ENCODE data around the gene RUNX1.

The RUNX1 gene

GRCh38 chr21:35048706-35049617, at the start of gene RUNX1:
TSS of gene RUNX1 (minus strand) at chr21:35049302.
- peak; percentile 50 for DNase-seq (ENCODE audit: low read depth)

DNA sequence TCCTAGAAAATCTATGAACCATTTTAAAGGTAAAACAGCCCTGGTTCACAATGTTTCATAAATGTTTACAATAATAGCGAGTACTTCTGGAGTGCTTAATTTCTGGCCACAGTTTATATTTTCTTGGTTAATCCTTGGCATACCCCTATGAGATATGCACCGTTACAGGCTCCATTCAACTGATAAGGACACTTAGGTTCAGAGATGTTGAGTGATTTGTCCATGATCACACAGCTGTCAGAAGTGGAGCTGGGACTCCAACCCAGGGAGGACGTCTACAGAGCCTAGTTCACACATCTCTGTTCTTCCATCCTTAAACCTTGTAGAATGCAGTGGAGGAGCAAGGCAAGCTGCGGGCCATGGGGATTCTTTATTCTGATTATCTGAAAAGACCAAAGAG, 48.4 kb upstream of the RUNX1 start:
- DNase-seq (ENCODE audit: low read depth) = no peak

DNA sequence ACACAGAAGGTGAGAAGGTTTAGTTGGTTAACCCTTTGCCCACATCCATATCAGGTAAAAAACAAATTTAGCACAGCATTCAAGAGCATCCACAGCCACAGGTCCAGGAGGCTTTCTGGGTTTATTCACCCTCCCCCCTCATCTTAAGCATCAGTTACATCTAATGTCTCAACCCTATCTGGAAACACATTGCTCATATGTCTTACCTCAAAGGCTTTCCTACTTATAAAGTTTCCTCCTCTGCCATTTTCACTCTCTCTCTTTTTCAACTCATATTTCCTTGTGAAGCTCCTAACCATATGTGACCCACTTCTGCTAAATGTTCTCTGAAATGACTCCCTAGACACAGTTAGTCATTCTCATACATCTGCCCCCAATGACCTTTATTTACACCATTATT, 47.9 kb upstream of the RUNX1 start:
- DNase-seq (ENCODE audit: low read depth) = no peak

DNA sequence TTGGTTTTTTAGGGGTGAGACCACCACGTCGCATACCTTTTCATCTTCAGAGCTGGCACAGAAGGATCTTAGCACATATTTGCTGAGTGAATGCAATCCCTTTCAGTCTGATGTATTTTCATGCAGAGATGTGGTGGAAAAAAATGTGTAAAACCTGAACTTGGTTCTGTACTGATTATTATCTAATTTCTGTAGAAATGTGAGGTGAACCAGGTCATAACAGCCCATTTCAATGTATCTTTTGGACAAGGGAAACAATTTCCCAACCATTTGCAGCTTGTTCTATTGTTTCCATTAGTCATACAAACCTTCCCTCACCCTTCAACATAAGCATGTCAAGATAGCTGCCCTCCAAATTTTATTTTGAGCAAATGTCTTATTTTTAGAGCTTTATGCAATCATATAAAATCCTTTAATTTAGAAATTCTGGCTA, 46.8 kb upstream of the RUNX1 start:
- DNase-seq (ENCODE audit: low read depth) = no peak

DNA sequence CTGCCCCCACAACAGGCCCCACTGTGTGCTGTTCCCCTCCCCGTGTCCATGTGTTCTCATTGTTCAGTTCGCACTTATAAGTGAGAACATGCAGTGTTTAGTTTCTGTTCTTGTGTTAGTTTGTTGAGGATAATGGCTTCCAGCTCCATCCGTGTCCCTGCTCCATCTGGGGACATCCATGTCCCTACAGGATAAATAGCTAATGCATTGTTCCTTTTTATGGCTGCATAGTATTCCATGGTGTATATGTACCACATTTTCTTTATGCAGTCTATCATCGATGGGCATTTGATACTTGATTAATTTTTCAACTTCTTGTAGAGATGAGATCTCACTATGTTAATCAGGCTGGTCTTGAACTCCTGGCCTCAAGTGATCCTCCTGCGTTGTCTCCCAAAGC, 44.4 kb upstream of the RUNX1 start:
- DNase-seq (ENCODE audit: low read depth) = no peak

DNA sequence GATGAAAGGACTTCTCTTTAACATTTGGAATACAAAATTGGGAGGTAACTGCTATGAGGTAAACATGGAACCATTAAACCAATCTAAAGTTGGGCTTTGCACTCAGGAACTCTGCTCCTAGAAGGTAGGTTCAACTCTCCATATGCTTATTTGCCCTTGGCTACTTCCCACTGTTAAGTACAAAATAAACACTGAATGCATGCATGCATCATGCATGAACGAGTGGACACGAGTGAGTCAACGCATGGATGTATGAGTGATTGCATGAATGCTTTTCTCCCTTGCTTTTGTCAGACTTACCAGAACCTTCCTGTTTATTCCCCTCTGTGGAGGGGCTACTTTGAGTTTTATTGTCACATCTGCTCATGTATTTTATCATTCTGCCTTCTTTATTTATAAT, 42.4 kb upstream of the RUNX1 start:
- DNase-seq (ENCODE audit: low read depth) = no peak

DNA sequence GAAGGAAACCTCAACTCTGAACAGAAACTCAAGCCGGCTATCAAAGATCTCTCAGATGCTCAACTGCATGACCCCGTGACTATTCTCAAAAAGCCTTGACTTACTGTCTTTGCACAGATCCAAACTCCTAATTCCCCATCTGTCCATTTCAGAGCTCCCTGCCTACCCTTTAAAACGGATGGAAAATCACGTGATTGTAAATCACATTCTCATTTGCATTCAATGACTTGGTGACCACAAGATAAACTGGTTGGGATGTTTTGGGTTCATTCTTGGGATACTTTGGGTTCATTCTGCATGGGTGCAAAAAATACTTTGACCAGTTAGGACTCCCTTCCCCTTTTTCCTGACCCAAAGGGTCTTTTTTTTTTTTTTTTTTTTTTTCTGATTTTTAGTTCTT, 41.3 kb upstream of the RUNX1 start:
- no peak for DNase-seq (ENCODE audit: low read depth)

- DNase-seq (ENCODE audit: low read depth) = no peak
Measured at GRCh38 chr21:35088319-35088771, 39.2 kb upstream of the RUNX1 start.

- no peak for DNase-seq (ENCODE audit: low read depth)
Measured at GRCh38 chr21:35086357-35086756, 37.3 kb upstream of the RUNX1 start.

- no peak for DNase-seq (ENCODE audit: low read depth)
Measured at GRCh38 chr21:35084869-35085268, 35.8 kb upstream of the RUNX1 start.

DNA sequence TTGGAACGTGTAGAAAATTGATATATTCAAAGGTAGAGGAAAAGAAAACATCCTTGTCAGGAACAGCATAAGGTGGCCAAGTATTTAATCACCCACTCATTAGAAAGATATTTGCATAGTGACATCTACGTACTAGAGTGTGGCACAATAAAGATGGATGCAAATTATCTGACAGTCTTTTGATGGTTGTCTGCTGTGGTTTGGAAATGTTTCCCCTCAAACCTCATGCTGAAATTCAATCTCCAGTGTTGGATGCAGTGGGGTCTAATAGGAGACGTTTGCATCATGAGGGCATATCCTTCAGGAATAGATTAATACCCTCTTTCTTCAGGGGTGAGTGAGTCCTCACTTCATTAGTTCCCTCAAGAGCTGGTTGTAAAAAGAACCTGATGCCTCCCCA, 34.1 kb upstream of the RUNX1 start:
- DNase-seq (ENCODE audit: low read depth) = no peak

GRCh38 chr21:35081861-35082260, 32.8 kb upstream of the RUNX1 start:
- no peak for DNase-seq (ENCODE audit: low read depth)

GRCh38 chr21:35079181-35079580, 30.1 kb upstream of the RUNX1 start:
- no peak for DNase-seq (ENCODE audit: low read depth)

GRCh38 chr21:35077975-35078374, 28.9 kb upstream of the RUNX1 start:
- no peak for DNase-seq (ENCODE audit: low read depth)

GRCh38 chr21:35077466-35077865, 28.4 kb upstream of the RUNX1 start:
- no peak for DNase-seq (ENCODE audit: low read depth)

DNA sequence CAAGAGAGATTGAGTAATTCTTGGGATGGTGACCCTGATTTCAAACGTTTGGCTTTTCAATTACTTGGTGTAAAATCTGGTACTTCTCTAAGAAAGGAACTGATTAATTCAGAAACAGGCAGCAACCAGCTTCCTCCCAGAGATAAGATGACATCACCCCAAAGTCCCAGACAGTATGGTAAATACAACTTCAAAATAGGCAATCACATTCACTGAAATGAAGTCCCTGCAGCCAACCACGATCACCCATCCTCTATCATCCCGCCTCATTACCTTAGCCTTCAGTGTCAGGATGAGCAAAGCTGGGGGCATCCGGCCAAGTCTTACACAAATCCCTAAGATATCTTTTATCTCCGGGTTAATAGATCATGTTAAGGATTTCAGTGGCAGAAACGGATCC, 26.4 kb upstream of the RUNX1 start:
- DNase-seq (ENCODE audit: low read depth) = no peak

DNA sequence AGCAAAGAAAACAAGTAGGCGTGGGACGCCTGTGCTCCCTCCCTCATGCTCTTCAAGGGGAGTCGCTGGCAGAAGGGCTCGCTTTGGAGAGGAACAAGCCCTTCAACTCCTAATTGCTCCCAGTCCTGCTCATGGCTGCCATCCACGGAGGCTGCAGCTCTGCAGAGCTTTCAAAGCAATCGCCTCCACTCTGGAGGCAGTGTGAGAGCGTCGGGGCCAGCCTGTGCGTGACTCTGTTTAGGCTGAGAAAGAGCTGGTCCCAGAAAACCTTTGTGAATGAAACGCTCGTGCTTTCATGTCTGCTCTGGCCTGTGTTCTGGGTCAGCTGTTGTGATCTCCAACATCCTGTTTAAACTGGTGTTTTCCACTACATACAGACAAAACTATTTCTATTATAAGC, 23.9 kb upstream of the RUNX1 start:
- DNase-seq (ENCODE audit: low read depth) = no peak

DNA sequence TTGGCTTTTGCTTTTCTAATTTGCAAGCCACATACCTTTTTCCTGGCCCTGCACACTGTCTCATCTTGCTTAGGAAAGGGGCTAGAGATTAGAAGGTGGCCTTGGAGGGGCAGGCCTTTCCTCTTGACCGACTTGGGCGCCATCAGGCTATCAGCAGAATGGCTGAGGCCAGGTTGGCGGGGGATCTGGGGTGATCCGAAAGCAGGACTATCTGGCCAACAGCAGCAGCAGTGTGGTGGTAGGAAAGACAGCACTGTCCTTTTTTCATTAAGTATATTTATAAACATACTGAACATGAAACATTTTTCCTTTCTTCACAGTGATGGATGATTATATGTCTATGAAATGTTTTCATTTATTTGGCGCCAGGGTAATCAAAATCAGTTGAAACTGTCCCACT, 23.5 kb upstream of the RUNX1 start:
- no peak for DNase-seq (ENCODE audit: low read depth)

DNA sequence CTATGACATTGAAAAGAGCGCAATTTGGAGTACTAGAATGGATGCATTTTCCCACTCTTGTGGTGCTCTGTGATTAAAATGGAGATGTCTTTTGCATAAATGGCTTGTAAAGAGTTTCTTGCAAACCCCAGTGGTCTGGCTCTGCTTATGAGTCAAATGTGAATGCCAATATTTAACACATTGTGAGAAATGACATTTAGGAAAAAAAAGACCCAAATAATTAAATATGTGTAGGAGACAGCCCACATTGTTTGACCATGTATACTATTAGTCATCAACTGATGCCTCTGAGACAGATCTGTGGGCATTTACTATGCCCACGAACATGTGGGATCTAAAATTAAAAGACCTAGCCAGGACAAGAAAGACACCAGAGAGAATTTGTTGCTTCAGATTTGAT, 22.2 kb upstream of the RUNX1 start:
- DNase-seq (ENCODE audit: low read depth) = no peak

- no peak for DNase-seq (ENCODE audit: low read depth)
Measured at GRCh38 chr21:35070436-35070835, 21.3 kb upstream of the RUNX1 start.

GRCh38 chr21:35066824-35067223, 17.7 kb upstream of the RUNX1 start:
- no peak for DNase-seq (ENCODE audit: low read depth)

DNA sequence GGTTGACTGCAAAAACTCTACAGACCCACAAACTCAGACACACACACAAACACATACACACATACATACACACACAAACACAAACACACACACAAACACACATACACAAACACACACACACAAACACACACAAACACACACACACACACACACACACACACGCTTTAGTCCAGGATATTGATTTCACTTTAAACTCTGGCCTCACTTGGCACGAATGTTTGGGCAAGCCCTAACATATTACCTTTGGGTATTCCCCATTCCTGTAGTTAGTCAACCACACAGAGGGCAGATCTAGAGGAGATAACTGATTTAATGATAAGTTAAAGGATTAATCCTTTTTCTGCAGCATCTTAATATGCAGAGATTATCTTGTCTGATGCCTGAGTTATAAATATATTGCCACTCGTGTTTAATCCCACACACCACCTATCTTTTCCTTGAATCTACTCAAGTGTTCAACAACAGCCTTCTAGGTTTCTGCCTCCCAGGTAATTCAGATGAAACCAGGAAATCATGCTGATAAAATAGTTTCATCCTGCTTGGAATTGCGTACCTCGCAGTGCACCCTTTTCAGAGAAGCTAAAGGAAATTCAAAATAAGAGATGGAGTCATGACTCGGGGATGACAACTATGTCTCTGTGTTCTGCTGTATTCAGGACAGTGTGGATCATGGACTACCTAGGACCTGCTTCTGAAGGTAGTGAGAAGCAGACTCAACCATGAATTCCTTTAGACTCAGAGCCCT, 14.5 kb upstream of the RUNX1 start:
- no peak for DNase-seq (ENCODE audit: low read depth)

DNA sequence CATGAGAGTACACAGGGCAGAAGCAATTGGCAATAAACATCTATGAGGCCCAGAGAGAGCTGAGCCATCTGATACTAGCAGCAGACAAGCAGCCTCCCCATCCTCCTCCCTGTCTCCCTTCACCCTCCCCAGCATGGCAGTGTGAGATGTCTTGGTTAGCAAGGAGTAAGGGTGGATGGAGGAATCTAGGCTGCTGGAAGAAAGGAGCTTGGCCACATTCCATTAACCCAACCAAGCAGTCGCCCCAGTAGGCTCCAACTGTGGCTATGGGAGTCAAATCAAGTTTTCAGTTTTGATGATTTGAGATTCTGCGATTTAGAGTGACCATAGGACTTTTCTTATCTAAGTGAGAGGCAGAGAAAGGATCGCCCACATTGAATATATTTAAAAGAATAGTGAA, 12.9 kb upstream of the RUNX1 start:
- DNase-seq (ENCODE audit: low read depth) = no peak

Data from activated T-cell treated with anti-CD3 and anti-CD28 coated beads for 1 hour (primary cell).